HepG2 (cell line): ENCODE measurements around the gene ZC3H12A. TPM values are rescaled to one million over a fixed set of nuclear protein-coding genes. Genes with fewer than 3 reads are reported as not detected.

Source experiments
- CREB1 ChIP-seq, 2 experiments: fragments of 450-650 bp in 1 of 2; IDR thresholded peaks; 2 replicates each; pipeline ENCODE4 v1.6.1; 2016 to 2017; ENCODE audit warnings: control low read depth in 1 of 2, mild to moderate bottlenecking in 1 of 2, missing compliant biosample characterization in 1 of 2, missing genetic modification characterization in 1 of 2
- ISL2 ChIP-seq: sonication (generic); formaldehyde crosslinking; IDR thresholded peaks from 2 replicates; pipeline ENCODE4 v1.5.0; 2020; ENCODE audit warnings: missing genetic modification reagents
- KDM5A ChIP-seq: fragments of 200-600 bp; sonication (generic); IDR thresholded peaks from 2 replicates; pipeline ENCODE4 v1.7.0; 2018; ENCODE audit warnings: antibody characterized with exemption, mild to moderate bottlenecking, low read length, borderline replicate concordance
- MED13 ChIP-seq: sonication (generic); formaldehyde crosslinking; IDR thresholded peaks from 2 replicates; pipeline ENCODE4 v1.5.0; 2020; ENCODE audit warnings: missing genetic modification reagents
- PAF1 ChIP-seq: IDR thresholded peaks from 2 replicates; pipeline ENCODE4 v1.6.1; 2016; ENCODE audit warnings: missing genetic modification reagents, missing compliant biosample characterization
- RXRA ChIP-seq: sonication (generic); formaldehyde crosslinking; IDR thresholded peaks from 2 replicates; pipeline ENCODE4 v1.5.1; 2020; ENCODE audit warnings: missing genetic modification reagents
- SMYD3 ChIP-seq: sonication (generic); formaldehyde crosslinking; IDR thresholded peaks from 2 replicates; pipeline ENCODE4 v1.8.1; 2023; ENCODE audit warnings: mild to moderate bottlenecking, missing genetic modification reagents
- ZBTB43 ChIP-seq: sonication (generic); formaldehyde crosslinking; conservative IDR thresholded peaks from 2 replicates; pipeline ENCODE4 v1.4.0; 2020; ENCODE audit warnings: missing genetic modification reagents
- ZC3H4 ChIP-seq: sonication (generic); formaldehyde crosslinking; IDR thresholded peaks from 2 replicates; pipeline ENCODE4 v1.4.0; 2020; ENCODE audit warnings: missing genetic modification reagents, borderline replicate concordance
- ZFP36 ChIP-seq: fragments of 150-350 bp; IDR thresholded peaks from 2 replicates; pipeline ENCODE4 v1.6.1; 2018; ENCODE audit warnings: borderline replicate concordance, low read length, low read depth; ENCODE audit not compliant: partially characterized antibody
- ZNF572 ChIP-seq: sonication (generic); formaldehyde crosslinking; IDR thresholded peaks from 2 replicates; pipeline ENCODE4 v1.5.1; 2020; ENCODE audit warnings: mild to moderate bottlenecking, missing genetic modification reagents
- polyA plus RNA-seq, 8 experiments: library from polyadenylated mRNA; depleted of rRNA in 3 of 8; stranded (reverse) in 7 of 8; unstranded in 1 of 8; fragments of >200 nt; fragmentation: Illumina TruSeq in 4 of 8; extraction: Trizol in 4 of 8; gene quantifications; 2 replicates each; pipeline versions ENCODE4 v1.2.1 to v1.2.3, GENCODE V29; 2011 to 2016; ENCODE audit warnings: low read depth in 4 of 8, missing spikeins in 1 of 8, mixed read lengths in 1 of 8; ENCODE audit not compliant: insufficient read depth in 1 of 8
- total RNA-seq, 5 experiments: library from RNA; depleted of rRNA; stranded (reverse); fragments of >200 nt; fragmentation: Illumina TruSeq; extraction: Trizol; gene quantifications; 2 replicates each; pipeline ENCODE4 v1.2.3, GENCODE V29; 2016; ENCODE audit warnings: low read depth in 1 of 5
- TF ChIP-seq, protein P1 (sequence below), 2 experiments: sonication (generic) in 1 of 2; formaldehyde crosslinking in 1 of 2; IDR thresholded peaks; 2 replicates each; pipeline versions ENCODE4 v1.5.1 to v1.6.1; 2011 to 2020; ENCODE audit warnings: borderline replicate concordance in 1 of 2, low read depth in 1 of 2, low read length in 1 of 2, mild to moderate bottlenecking in 1 of 2, missing genetic modification reagents in 1 of 2, moderate library complexity in 1 of 2
- TF ChIP-seq, protein P2 (sequence below): sonication (generic); formaldehyde crosslinking; IDR thresholded peaks from 2 replicates; pipeline ENCODE4 v1.5.0; 2020; ENCODE audit warnings: mild to moderate bottlenecking, missing genetic modification reagents, borderline replicate concordance

Gene ZC3H12A
- total and polyA plus RNA-seq, 2 of the 13 experiments (the other 11 are each of a cell fraction or from before 2014, with no cell fraction given): 6.8 to 13.3 TPM

DNA sequence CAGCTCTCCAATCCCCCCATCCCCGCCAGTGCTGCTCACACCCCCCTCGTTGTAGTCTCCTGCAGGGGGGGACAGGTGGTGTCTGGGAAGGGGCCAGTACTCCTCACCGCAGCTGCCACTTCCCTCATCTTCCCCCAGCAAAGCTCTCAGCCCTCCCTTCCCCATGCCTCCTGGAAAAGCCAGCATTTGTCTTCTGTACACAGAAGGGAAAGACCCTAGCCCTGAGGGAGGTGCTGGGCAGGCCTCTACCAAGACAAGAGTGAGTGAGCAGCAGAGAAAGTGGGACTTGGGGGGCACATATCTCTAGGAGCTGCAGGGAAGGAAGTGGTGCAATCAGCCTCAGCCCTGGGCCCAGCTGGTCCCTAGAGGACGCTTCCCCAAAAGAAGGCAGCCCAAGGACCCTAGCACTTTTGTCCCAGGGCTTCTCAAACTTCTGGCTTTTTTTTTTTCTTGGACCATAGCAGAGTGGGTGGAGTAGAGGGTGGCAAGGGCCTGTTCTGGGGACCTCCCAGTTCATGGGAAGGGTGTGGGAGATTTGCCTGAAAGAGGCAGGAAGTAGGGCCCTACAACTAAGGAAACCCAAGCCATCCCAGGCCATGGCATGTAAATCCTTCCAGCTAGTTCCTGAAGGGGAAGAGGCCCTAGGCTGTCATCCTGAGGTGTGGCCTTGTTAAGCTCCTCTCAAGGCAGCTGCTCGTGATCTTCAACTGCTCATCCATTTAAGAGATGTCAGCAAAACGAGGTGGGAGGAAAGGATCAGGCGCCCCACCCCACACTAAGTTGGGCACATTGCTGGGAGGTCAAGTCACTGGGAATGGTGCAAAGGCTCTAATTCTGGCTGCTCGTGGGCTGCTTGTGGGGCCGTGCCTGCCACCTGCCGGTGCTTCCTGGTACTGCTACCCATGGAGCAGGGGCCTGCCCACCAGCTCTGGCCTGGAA, 12.6 kb downstream of the ZC3H12A start (continued):
- TF ChIP-seq, protein P1, sequence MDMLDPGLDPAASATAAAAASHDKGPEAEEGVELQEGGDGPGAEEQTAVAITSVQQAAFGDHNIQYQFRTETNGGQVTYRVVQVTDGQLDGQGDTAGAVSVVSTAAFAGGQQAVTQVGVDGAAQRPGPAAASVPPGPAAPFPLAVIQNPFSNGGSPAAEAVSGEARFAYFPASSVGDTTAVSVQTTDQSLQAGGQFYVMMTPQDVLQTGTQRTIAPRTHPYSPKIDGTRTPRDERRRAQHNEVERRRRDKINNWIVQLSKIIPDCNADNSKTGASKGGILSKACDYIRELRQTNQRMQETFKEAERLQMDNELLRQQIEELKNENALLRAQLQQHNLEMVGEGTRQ (IDR thresholded peaks at IDR 0.05; ENCODE audit: low read depth, low read length): no peak
- TF ChIP-seq, protein P1 (CRISPR knock-in tag; IDR thresholded peaks at IDR 0.05; ENCODE audit: borderline replicate concordance): no peak
- TF ChIP-seq PAF1 (CRISPR knock-in tag) (no peak), ZFP36 (no peak), ZC3H4 (no peak), KDM5A (no peak), ZNF572 (CRISPR knock-in tag) (no peak), MED13 (CRISPR knock-in tag) (no peak), SMYD3 (CRISPR knock-in tag) (no peak), ISL2 (CRISPR knock-in tag) (no peak), ZBTB43 (CRISPR knock-in tag) (no peak), RXRA (no peak), CREB1 (IDR thresholded peaks at IDR 0.05) (no peak), CREB1 (CRISPR knock-in tag; IDR thresholded peaks at IDR 0.05) (no peak)
- TF ChIP-seq, protein P2, sequence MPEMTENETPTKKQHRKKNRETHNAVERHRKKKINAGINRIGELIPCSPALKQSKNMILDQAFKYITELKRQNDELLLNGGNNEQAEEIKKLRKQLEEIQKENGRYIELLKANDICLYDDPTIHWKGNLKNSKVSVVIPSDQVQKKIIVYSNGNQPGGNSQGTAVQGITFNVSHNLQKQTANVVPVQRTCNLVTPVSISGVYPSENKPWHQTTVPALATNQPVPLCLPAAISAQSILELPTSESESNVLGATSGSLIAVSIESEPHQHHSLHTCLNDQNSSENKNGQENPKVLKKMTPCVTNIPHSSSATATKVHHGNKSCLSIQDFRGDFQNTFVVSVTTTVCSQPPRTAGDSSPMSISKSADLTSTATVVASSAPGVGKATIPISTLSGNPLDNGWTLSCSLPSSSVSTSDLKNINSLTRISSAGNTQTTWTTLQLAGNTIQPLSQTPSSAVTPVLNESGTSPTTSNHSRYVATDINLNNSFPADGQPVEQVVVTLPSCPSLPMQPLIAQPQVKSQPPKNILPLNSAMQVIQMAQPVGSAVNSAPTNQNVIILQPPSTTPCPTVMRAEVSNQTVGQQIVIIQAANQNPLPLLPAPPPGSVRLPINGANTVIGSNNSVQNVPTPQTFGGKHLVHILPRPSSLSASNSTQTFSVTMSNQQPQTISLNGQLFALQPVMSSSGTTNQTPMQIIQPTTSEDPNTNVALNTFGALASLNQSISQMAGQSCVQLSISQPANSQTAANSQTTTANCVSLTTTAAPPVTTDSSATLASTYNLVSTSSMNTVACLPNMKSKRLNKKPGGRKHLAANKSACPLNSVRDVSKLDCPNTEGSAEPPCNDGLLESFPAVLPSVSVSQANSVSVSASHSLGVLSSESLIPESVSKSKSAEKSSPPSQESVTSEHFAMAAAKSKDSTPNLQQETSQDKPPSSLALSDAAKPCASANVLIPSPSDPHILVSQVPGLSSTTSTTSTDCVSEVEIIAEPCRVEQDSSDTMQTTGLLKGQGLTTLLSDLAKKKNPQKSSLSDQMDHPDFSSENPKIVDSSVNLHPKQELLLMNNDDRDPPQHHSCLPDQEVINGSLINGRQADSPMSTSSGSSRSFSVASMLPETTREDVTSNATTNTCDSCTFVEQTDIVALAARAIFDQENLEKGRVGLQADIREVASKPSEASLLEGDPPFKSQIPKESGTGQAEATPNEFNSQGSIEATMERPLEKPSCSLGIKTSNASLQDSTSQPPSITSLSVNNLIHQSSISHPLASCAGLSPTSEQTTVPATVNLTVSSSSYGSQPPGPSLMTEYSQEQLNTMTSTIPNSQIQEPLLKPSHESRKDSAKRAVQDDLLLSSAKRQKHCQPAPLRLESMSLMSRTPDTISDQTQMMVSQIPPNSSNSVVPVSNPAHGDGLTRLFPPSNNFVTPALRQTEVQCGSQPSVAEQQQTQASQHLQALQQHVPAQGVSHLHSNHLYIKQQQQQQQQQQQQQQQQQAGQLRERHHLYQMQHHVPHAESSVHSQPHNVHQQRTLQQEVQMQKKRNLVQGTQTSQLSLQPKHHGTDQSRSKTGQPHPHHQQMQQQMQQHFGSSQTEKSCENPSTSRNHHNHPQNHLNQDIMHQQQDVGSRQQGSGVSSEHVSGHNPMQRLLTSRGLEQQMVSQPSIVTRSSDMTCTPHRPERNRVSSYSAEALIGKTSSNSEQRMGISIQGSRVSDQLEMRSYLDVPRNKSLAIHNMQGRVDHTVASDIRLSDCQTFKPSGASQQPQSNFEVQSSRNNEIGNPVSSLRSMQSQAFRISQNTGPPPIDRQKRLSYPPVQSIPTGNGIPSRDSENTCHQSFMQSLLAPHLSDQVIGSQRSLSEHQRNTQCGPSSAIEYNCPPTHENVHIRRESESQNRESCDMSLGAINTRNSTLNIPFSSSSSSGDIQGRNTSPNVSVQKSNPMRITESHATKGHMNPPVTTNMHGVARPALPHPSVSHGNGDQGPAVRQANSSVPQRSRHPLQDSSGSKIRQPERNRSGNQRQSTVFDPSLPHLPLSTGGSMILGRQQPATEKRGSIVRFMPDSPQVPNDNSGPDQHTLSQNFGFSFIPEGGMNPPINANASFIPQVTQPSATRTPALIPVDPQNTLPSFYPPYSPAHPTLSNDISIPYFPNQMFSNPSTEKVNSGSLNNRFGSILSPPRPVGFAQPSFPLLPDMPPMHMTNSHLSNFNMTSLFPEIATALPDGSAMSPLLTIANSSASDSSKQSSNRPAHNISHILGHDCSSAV: no peak
